Fibroblast of mammary gland (primary cell): ENCODE measurements around the gene OR4D10.

ENCODE experiments used
- DNase-seq: peaks from one replicate; pipeline ENCODE4 v3.0.0-alpha.2; 2010; ENCODE audit warnings: low read depth
- H3K4me3 ChIP-seq: 2 replicates; pipeline ENCODE4 v1.5.1; 2011; ENCODE audit warnings: low read depth, mild to moderate bottlenecking, low read length, moderate library complexity; ENCODE audit not compliant: control insufficient read depth
- TF ChIP-seq, protein P1 (sequence below): conservative IDR thresholded peaks from 2 replicates; pipeline ENCODE4 v1.5.1; 2011; ENCODE audit warnings: low read depth, low read length, inconsistent platforms; ENCODE audit not compliant: control insufficient read depth, insufficient read depth

The OR4D10 gene

DNA sequence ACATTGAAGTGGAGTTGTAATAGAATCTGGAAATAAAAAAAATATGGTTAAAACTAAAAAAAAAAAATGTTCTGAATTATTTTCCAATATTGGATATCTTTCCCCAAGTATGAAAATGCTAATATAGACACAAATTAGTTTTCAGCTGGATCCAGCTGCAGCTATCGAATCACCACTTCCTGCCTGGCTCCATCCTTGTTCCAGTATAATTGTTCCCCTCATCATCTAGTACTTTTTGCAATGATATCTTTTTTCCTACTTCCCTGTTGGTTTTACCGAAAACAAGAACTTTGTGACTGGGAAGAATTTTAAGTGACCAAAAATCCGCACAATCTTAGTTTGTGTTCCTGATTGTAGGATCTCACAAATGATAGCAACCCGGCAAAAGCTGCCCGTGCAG lies 47.6 kb downstream of the OR4D10 start:
- no peak for DNase-seq
- TF ChIP-seq, protein P1, sequence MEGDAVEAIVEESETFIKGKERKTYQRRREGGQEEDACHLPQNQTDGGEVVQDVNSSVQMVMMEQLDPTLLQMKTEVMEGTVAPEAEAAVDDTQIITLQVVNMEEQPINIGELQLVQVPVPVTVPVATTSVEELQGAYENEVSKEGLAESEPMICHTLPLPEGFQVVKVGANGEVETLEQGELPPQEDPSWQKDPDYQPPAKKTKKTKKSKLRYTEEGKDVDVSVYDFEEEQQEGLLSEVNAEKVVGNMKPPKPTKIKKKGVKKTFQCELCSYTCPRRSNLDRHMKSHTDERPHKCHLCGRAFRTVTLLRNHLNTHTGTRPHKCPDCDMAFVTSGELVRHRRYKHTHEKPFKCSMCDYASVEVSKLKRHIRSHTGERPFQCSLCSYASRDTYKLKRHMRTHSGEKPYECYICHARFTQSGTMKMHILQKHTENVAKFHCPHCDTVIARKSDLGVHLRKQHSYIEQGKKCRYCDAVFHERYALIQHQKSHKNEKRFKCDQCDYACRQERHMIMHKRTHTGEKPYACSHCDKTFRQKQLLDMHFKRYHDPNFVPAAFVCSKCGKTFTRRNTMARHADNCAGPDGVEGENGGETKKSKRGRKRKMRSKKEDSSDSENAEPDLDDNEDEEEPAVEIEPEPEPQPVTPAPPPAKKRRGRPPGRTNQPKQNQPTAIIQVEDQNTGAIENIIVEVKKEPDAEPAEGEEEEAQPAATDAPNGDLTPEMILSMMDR, result no peak
- H3K4me3 ChIP-seq, result no peak overlapping the region

- no peak overlapping the region for H3K4me3 ChIP-seq
- TF ChIP-seq, protein P1, result no peak
- no peak for DNase-seq
These were observed 50.4 kb downstream of the OR4D10 start for GRCh38 chr11:59523541-59523940.

GRCh38 chr11:59528711-59529110 lies 55.6 kb downstream of the OR4D10 start:
- DNase-seq, result no peak
- H3K4me3 ChIP-seq, result no peak overlapping the region
- TF ChIP-seq, protein P1, result no peak
